Liver (tissue), 9 donors: ENCODE measurements around the gene FOXN3. TPM values are rescaled to one million over a fixed set of nuclear protein-coding genes. Genes with fewer than 3 reads are reported as not detected.

Experiments used
- DNase-seq: peaks from one replicate; pipeline ENCODE4 v3.0.0-alpha.2; 2017; ENCODE audit warnings: low spot score
- H3K27ac ChIP-seq, 2 donors: one replicate each; pipeline ENCODE4 v1.7.0; 2013; ENCODE audit warnings: inconsistent platforms in 2 of 2, low read length in 2 of 2, control low read depth in 1 of 2, low read depth in 1 of 2, mild to moderate bottlenecking in 1 of 2
- H3K27me3 ChIP-seq, 4 donors: one replicate each; pipeline versions ENCODE4 v1.6.1 to v1.7.0; 2013; ENCODE audit warnings: low read length in 3 of 4, inconsistent platforms in 1 of 4, mild to moderate bottlenecking in 1 of 4, moderate library complexity in 1 of 4; ENCODE audit not compliant: control insufficient read depth in 4 of 4, insufficient read depth in 4 of 4
- H3K36me3 ChIP-seq, 4 donors: one replicate each; pipeline versions ENCODE4 v1.6.1 to v1.7.0; 2013; ENCODE audit warnings: low read length in 3 of 4, mild to moderate bottlenecking in 3 of 4, low read depth in 1 of 4, moderate library complexity in 1 of 4; ENCODE audit not compliant: control insufficient read depth in 4 of 4, insufficient read depth in 3 of 4
- H3K4me1 ChIP-seq, 4 donors: one replicate each; pipeline versions ENCODE4 v1.6.1 to v1.7.0; 2013; ENCODE audit warnings: low read length in 3 of 4, mild to moderate bottlenecking in 3 of 4, moderate library complexity in 1 of 4; ENCODE audit not compliant: control insufficient read depth in 4 of 4, insufficient read depth in 4 of 4
- H3K4me3 ChIP-seq, 3 donors: one replicate each; pipeline versions ENCODE4 v1.6.1 to v1.7.0; 2013; ENCODE audit warnings: low read length in 3 of 3, control low read depth in 1 of 3, low read depth in 1 of 3, mild to moderate bottlenecking in 1 of 3
- H3K9ac ChIP-seq, 2 donors: one replicate each; pipeline ENCODE4 v1.7.0; 2013; ENCODE audit warnings: low read length in 2 of 2, mild to moderate bottlenecking in 2 of 2, moderate library complexity in 2 of 2, control low read depth in 1 of 2, low read depth in 1 of 2
- H3K9me3 ChIP-seq, 4 donors: one replicate each; pipeline versions ENCODE4 v1.6.1 to v1.7.0; 2013; ENCODE audit warnings: low read length in 3 of 4; ENCODE audit not compliant: control insufficient read depth in 4 of 4
- ATF3 ChIP-seq: IDR thresholded peaks from 2 replicates; pipeline ENCODE4 v1.6.1; 2016; ENCODE audit warnings: antibody characterized with exemption
- CTCF ChIP-seq: fragments of 150-350 bp; IDR thresholded peaks from 2 replicates; pipeline ENCODE4 v1.5.1; 2017; ENCODE audit warnings: improper control_type of control experiment, low read depth, low read length; ENCODE audit not compliant: missing input control
- EGR1 ChIP-seq, 2 donors: IDR thresholded peaks; 2 replicates each; pipeline ENCODE4 v1.6.1; 2016 to 2018; ENCODE audit warnings: antibody characterized with exemption in 2 of 2, low read depth in 2 of 2
- FOXA1 ChIP-seq: IDR thresholded peaks from 2 replicates; pipeline ENCODE4 v1.6.1; 2016; ENCODE audit warnings: antibody characterized with exemption
- FOXA2 ChIP-seq: IDR thresholded peaks from 2 replicates; pipeline ENCODE4 v1.6.1; 2016; ENCODE audit warnings: antibody characterized with exemption
- HNF4A ChIP-seq, 2 donors: conservative IDR thresholded peaks; 2 replicates each; pipeline ENCODE4 v1.6.1; 2016; ENCODE audit warnings: antibody characterized with exemption in 2 of 2, mild to moderate bottlenecking in 2 of 2
- HNF4G ChIP-seq: IDR thresholded peaks from 2 replicates; pipeline ENCODE4 v1.6.1; 2016; ENCODE audit warnings: antibody characterized with exemption
- JUND ChIP-seq, 2 donors: IDR thresholded peaks; 2 replicates each; pipeline ENCODE4 v1.6.1; 2016; ENCODE audit warnings: antibody characterized with exemption in 2 of 2
- MAX ChIP-seq: IDR thresholded peaks from 2 replicates; pipeline ENCODE4 v1.6.1; 2016; ENCODE audit warnings: antibody characterized with exemption
- NR2F2 ChIP-seq: IDR thresholded peaks from 2 replicates; pipeline ENCODE4 v1.6.1; 2016; ENCODE audit warnings: antibody characterized with exemption
- RAD21 ChIP-seq, 2 donors: IDR thresholded peaks; 2 replicates each; pipeline ENCODE4 v1.6.1; 2016; ENCODE audit warnings: antibody characterized with exemption in 2 of 2, mild to moderate bottlenecking in 2 of 2
- REST ChIP-seq: IDR thresholded peaks from 2 replicates; pipeline ENCODE4 v1.6.1; 2016; ENCODE audit warnings: antibody characterized with exemption, mild to moderate bottlenecking
- RXRA ChIP-seq, 2 donors: IDR thresholded peaks; 2 replicates each; pipeline ENCODE4 v1.6.1; 2017 to 2018; ENCODE audit warnings: antibody characterized with exemption in 2 of 2, mild to moderate bottlenecking in 1 of 2
- SP1 ChIP-seq: IDR thresholded peaks from 2 replicates; pipeline ENCODE4 v1.6.1; 2018; ENCODE audit warnings: antibody characterized with exemption, mild to moderate bottlenecking
- TAF1 ChIP-seq: conservative IDR thresholded peaks from 2 replicates; pipeline ENCODE4 v1.6.1; 2016; ENCODE audit warnings: antibody characterized with exemption, mild to moderate bottlenecking
- YY1 ChIP-seq: IDR thresholded peaks from 2 replicates; pipeline ENCODE4 v1.6.1; 2016; ENCODE audit warnings: antibody characterized with exemption, mild to moderate bottlenecking
- ZBTB33 ChIP-seq: IDR thresholded peaks from 2 replicates; pipeline ENCODE4 v1.6.1; 2016; ENCODE audit warnings: antibody characterized with exemption
- WGBS: extraction: QIAGEN DNeasy Blood & Tissue Kit; methylation state at CpG from one replicate; pipeline ENCODE4 v1.1.7; 2013; 5-methylcytosine and 5-hydroxymethylcytosine counted together
- polyA plus RNA-seq, 2 donors: library from polyadenylated mRNA; stranded (reverse) in 1 of 2; unstranded in 1 of 2; fragments of 200-250 nt in 1 of 2; fragments of >200 nt in 1 of 2; fragmentation: Nextera tagmentation in 1 of 2; extraction: Ambion mirVana in 1 of 2; gene quantifications; one replicate each; pipeline versions ENCODE4 v1.2.1 to v1.2.3, GENCODE V29; 2013 to 2015
- total RNA-seq, 2 donors: library from RNA; depleted of rRNA; stranded (reverse); fragments of >200 nt; gene quantifications; one replicate each; pipeline ENCODE4 v1.2.3, GENCODE V29; 2014
- donor health status: healthy.
- donor health status: healthy.
- donor health status: healthy.
- donor health status: healthy.
- donor health status: healthy.

Gene FOXN3
- total and polyA plus RNA-seq, 4 donors = 17.8 to 44.8 (median 35.3) TPM

GRCh38 chr14:89291351-89291940 is 125.6 kb downstream of the FOXN3 start (continued):
- TF ChIP-seq RAD21 (IDR thresholded peaks at IDR 0.05) (no peak), FOXA2 (no peak)

GRCh38 chr14:89290813-89291212 is 126.2 kb downstream of the FOXN3 start:
- Histone ChIP-seq H3K27me3 (no peaks in the 10 kb centered on the region), H3K36me3 (peaks cover 0 to 8% (median 0%) of the 10 kb centered on the region in 4 donors), H3K4me1 (peaks cover 0 to 3% (median under 1%) of the 10 kb centered on the region in 4 donors), H3K9me3 (no peaks in the 10 kb centered on the region), H3K9ac (no peak overlapping the region), H3K27ac (no peak overlapping the region), H3K4me3 (no peak overlapping the region)
- DNase-seq = no peak
- TF ChIP-seq FOXA1 = no peak
- no peak for TF ChIP-seq HNF4G
- no peak for TF ChIP-seq YY1
- no peak for TF ChIP-seq RXRA (IDR thresholded peaks at IDR 0.05)
- TF ChIP-seq RAD21 (IDR thresholded peaks at IDR 0.05) = no peak
- no peak for TF ChIP-seq CTCF
- no peak for TF ChIP-seq MAX
- no peak for TF ChIP-seq NR2F2
- TF ChIP-seq REST = no peak
- no peak for TF ChIP-seq SP1
- no peak for TF ChIP-seq ZBTB33
- no peak for TF ChIP-seq ATF3
- WGBS = 94% methylated on average over 8 of the region's 8 CpGs

- no peak for DNase-seq
- Histone ChIP-seq H3K4me1 (peaks cover 0 to 3% (median under 1%) of the 10 kb centered on the region in 4 donors), H3K9me3 (no peaks in the 10 kb centered on the region), H3K36me3 (peaks cover 0 to 8% (median 0%) of the 10 kb centered on the region in 4 donors), H3K27me3 (no peaks in the 10 kb centered on the region), H3K9ac (no peak overlapping the region), H3K27ac (no peak overlapping the region), H3K4me3 (no peak overlapping the region)
- 77% methylated on average over 5 of the region's 5 CpGs for WGBS
- TF ChIP-seq MAX = no peak
- no peak for TF ChIP-seq RXRA (IDR thresholded peaks at IDR 0.05)
- no peak for TF ChIP-seq NR2F2
- no peak for TF ChIP-seq FOXA2
- no peak for TF ChIP-seq EGR1 (IDR thresholded peaks at IDR 0.05; ENCODE audit: low read depth in 2 of 2)
- no peak for TF ChIP-seq REST
- no peak for TF ChIP-seq HNF4A (conservative IDR thresholded peaks at IDR 0.05)
- no peak for TF ChIP-seq JUND (IDR thresholded peaks at IDR 0.05)
- no peak for TF ChIP-seq SP1
- no peak for TF ChIP-seq FOXA1
- no peak for TF ChIP-seq YY1
- TF ChIP-seq ATF3 = no peak
- TF ChIP-seq TAF1 = no peak
Observed at GRCh38 chr14:89289477-89289876, 127.6 kb downstream of the FOXN3 start.
